Measurements from ENCODE around the gene OASL. TPM values are rescaled to one million over a fixed set of nuclear protein-coding genes. Genes with fewer than 3 reads are reported as not detected.

Gene OASL
- total RNA-seq, 1 experiment from 2014 or later, result not detected

GRCh38 chr12:120989687-120990086 lies 49.4 kb downstream of the OASL start:
- Histone ChIP-seq H4K20me1 (ENCODE audit: control insufficient read depth, insufficient read depth, insufficient read length) (no peaks in the 10 kb centered on the region), H3K23ac (ENCODE audit: insufficient read length, low read depth, low read length) (no peak overlapping the region), H3K27me3 (ENCODE audit: insufficient read depth, low read length) (no peaks in the 10 kb centered on the region), H3K9ac (ENCODE audit: extremely low read depth, insufficient read length, low read length) (no peak overlapping the region), H3K4me2 (ENCODE audit: insufficient read depth, insufficient read length, low read length) (no peak overlapping the region), H4K8ac (replicated peaks; ENCODE audit: insufficient read length, low read depth, low read length) (no peak overlapping the region), H3K18ac (ENCODE audit: insufficient read length, low read depth, low read length) (no peak overlapping the region), H3K56ac (ENCODE audit: insufficient read length, low read depth, low read length) (no peak overlapping the region), H2BK120ac (ENCODE audit: low read depth, low read length, poor library complexity, severe bottlenecking) (no peak overlapping the region), H2BK15ac (ENCODE audit: low read depth, low read length) (no peak overlapping the region), H2BK5ac (ENCODE audit: insufficient read length, low read length) (no peak overlapping the region), H3K27ac (ENCODE audit: insufficient read length, low read depth, low read length) (no peak overlapping the region), H3K79me2 (ENCODE audit: insufficient read depth, low read length) (no peaks in the 10 kb centered on the region), H2AK5ac (ENCODE audit: insufficient read length, low read length) (no peak overlapping the region), H3K4me1 (ENCODE audit: insufficient read depth, low read length) (no peaks in the 10 kb centered on the region), H3K23me2 (ENCODE audit: insufficient read length, low read depth, low read length, poor library complexity, severe bottlenecking) (no peaks in the 10 kb centered on the region), H3T11ph (ENCODE audit: low read length) (no peak overlapping the region), H3K4ac (ENCODE audit: low read depth, low read length) (no peak overlapping the region), H3K79me1 (ENCODE audit: insufficient read depth, low read depth, low read length, poor library complexity, severe bottlenecking) (no peaks in the 10 kb centered on the region), H4K91ac (ENCODE audit: insufficient read length, low read depth, low read length) (no peak overlapping the region), H3K9me3 (ENCODE audit: control insufficient read depth, low read depth, low read length) (no peaks in the 10 kb centered on the region), H2AFZ (ENCODE audit: low read length) (no peak overlapping the region), H2BK12ac (ENCODE audit: insufficient read length, low read depth, low read length) (no peak overlapping the region), H4K5ac (ENCODE audit: insufficient read length, low read depth, low read length) (no peak overlapping the region), H2BK20ac (ENCODE audit: low read depth, low read length, poor library complexity, severe bottlenecking) (no peak overlapping the region), H3K14ac (ENCODE audit: insufficient read depth, low read length) (no peak overlapping the region)
- DNase-seq, result no peak
- no peaks in the 10 kb centered on the region for H3K4me1 Mint-ChIP-seq
- H3K27ac Mint-ChIP-seq, result no peak overlapping the region
- no CpG with 5 or more reads among the region's 3 CpGs for WGBS (ENCODE audit: extremely low coverage, insufficient read length, low lambda C conversion rate)
- H3K27me3 Mint-ChIP-seq (ENCODE audit: low read depth), result peaks cover 9% of the 10 kb centered on the region
- TF ChIP-seq CTCF (conservative IDR thresholded peaks at IDR 0.05), result no peak
- H3K9me3 Mint-ChIP-seq, result peaks cover 0 to 6% of the 10 kb centered on the region in 2 experiments; a peak in 2 of 5 replicates
- H3K4me3 Mint-ChIP-seq, result no peak overlapping the region; a peak in 1 of 5 replicates
- H3K36me3 Mint-ChIP-seq (ENCODE audit: insufficient read depth in 1 of 3, low read depth in 3 of 3), result no peaks in the 10 kb centered on the region

Data from H9 (cell line).